Mucosa of stomach (tissue), 1 donor: ENCODE data around the gene HPCA.

Experiments
- H3K27me3 ChIP-seq: one replicate; pipeline ENCODE4 v1.7.0; 2013; ENCODE audit warnings: mild to moderate bottlenecking, low read length; ENCODE audit not compliant: control insufficient read depth, insufficient read depth
- H3K36me3 ChIP-seq: one replicate; pipeline ENCODE4 v1.7.0; 2013; ENCODE audit warnings: low read length; ENCODE audit not compliant: control insufficient read depth, insufficient read depth
- H3K4me1 ChIP-seq: one replicate; pipeline ENCODE4 v1.7.0; 2013; ENCODE audit warnings: mild to moderate bottlenecking, low read length; ENCODE audit not compliant: control insufficient read depth, insufficient read depth
- H3K4me3 ChIP-seq: one replicate; pipeline ENCODE4 v1.7.0; 2013; ENCODE audit warnings: low read length
- H3K9ac ChIP-seq: one replicate; pipeline ENCODE4 v1.7.0; 2013; ENCODE audit warnings: mild to moderate bottlenecking, low read length, moderate library complexity
- H3K9me3 ChIP-seq: one replicate; pipeline ENCODE4 v1.7.0; 2013; ENCODE audit warnings: mild to moderate bottlenecking, low read length, moderate library complexity; ENCODE audit not compliant: control insufficient read depth
- donor health status: Pancreatic carcinoma.

Gene HPCA

DNA sequence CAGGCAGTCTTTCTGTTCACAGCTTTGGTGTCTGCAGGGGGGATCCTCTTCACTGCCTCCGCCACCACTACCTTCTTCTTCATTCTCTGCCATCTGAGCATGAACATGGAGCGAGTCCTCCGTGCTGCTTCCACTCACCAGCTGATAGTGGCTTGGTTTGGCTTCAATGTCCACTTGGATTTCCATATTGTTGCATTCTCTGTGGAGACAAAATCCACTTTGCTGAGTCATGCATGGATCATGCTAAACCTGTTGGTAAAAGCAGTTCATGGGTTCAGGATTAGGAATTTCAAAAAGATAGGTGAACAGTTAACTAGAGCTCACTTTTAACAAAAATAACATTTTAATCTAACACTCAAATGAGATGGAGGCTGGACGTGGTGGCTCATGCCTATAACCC, 50.8 kb downstream of the HPCA start:
- H3K4me3 ChIP-seq: no peak overlapping the region
- H3K36me3 ChIP-seq: no peaks in the 10 kb centered on the region
- H3K27me3 ChIP-seq: no peaks in the 10 kb centered on the region
- peaks cover 31% of the 10 kb centered on the region for H3K4me1 ChIP-seq
- H3K9ac ChIP-seq: no peak overlapping the region
- no peaks in the 10 kb centered on the region for H3K9me3 ChIP-seq

DNA sequence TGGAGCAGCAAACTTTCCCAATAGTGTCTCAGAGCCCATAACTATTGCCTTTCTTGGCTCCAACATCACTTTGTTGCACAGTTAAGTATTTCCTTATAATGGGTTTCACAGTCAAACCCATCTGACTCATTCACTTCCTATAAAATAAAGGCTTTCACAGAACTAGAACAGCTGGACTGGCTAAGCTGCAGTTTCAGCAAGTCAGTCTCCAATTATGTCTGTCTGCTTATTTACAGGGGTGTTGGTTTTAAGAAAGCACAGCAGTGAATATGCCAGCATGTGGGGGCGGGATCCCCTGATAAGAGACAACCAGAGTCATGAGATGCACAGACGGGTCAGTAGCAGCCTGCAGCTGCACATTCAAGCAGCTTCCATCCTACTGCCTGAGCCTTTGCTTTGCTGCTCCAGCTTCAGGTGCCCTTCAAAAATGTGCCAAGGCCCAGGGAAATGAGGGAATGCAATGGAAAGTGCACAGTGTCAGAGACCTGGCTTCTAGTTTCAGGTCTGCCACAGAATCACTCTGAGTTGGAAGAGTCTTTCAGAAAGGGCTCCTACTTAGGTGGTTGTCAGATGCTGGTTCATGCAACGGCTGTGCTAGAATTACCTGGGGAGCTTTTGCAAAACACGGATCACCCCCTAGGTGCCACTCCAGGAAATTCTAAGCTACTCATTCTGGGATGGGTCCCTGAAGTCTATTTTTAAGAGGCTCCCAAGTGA, 53.5 kb downstream of the HPCA start:
- H3K9me3 ChIP-seq: no peaks in the 10 kb centered on the region
- no peak overlapping the region for H3K9ac ChIP-seq
- no peak overlapping the region for H3K4me3 ChIP-seq
- no peaks in the 10 kb centered on the region for H3K36me3 ChIP-seq
- H3K4me1 ChIP-seq: peaks cover 17% of the 10 kb centered on the region
- H3K27me3 ChIP-seq: no peaks in the 10 kb centered on the region

DNA sequence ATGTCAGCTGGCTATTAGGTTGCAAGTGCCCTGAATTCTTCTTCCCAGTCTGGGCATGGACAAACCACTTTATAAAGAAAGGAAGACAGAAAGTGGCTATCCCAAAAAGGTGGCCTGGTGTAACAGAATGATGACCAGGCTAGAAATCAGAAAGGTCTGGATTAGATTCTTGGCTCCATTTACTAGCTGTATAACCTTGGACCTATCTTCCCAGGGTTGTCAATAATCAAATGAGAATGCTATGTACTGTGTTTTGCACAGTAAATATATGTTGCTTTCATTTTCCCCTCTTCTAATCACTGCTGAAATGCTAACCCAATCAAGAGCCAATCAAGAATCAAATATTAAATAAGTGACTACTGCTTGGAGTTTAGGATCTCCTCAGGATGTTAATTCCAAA, 57.9 kb downstream of the HPCA start:
- no peaks in the 10 kb centered on the region for H3K36me3 ChIP-seq
- peaks cover 30% of the 10 kb centered on the region for H3K4me1 ChIP-seq

More for the DNA sequence above, 57.9 kb downstream of the HPCA start:
- Histone ChIP-seq H3K27me3 (no peaks in the 10 kb centered on the region), H3K9ac (no peak overlapping the region), H3K9me3 (no peaks in the 10 kb centered on the region), H3K4me3 (no peak overlapping the region)
